Measurements from ENCODE around the gene TBC1D22A.

GRCh38 chr22:46827781-46828180 lies 65.3 kb downstream of the TBC1D22A start:
- TF ChIP-seq CTCF (IDR thresholded peaks at IDR 0.05; ENCODE audit: poor library complexity, severe bottlenecking) (no peak), TAF1 (IDR thresholded peaks at IDR 0.05; ENCODE audit: low read depth) (no peak), REST (IDR thresholded peaks at IDR 0.05; ENCODE audit: borderline replicate concordance) (no peak), EP300 (conservative IDR thresholded peaks at IDR 0.05; ENCODE audit: poor library complexity, severe bottlenecking) (no peak), RAD21 (conservative IDR thresholded peaks at IDR 0.05) (no peak), EZH2 (IDR thresholded peaks at IDR 0.05; ENCODE audit: borderline replicate concordance, insufficient read depth, low read length, poor library complexity, severe bottlenecking) (no peak), MXI1 (conservative IDR thresholded peaks at IDR 0.05; ENCODE audit: poor library complexity, severe bottlenecking) (no peak), SMC3 (conservative IDR thresholded peaks at IDR 0.05; ENCODE audit: poor library complexity) (no peak), POLR2AphosphoS5 (IDR thresholded peaks at IDR 0.05) (no peak)
